Measurements from ENCODE around the gene OR10X1.

Gene OR10X1

GRCh38 chr1:158570480-158570879 is 9.2 kb downstream of the OR10X1 start, which contains the start of gene OR6P1:
Gene OR6P1, minus strand, starts transcription at chr1:158570580. Its CDS starts 6,976 bp downstream, at chr1:158563604.
- Histone ChIP-seq H3K27ac (ENCODE audit: poor library complexity, severe bottlenecking) (no peak within 1 kb of the TSS), H3K4me3 (ENCODE audit: severe bottlenecking) (no peak within 1 kb of the TSS), H3K4me1 (ENCODE audit: insufficient read depth, poor library complexity, severe bottlenecking) (no peaks in the 10 kb centered on the region), H3K27me3 (ENCODE audit: insufficient read depth, poor library complexity, severe bottlenecking) (peaks cover 5% of the 10 kb centered on the region), H3K36me3 (ENCODE audit: low read depth) (no peaks in the 10 kb centered on the region), H3K9me3 (ENCODE audit: severe bottlenecking) (no peaks in the 10 kb centered on the region)
- no peak for DNase-seq (ENCODE audit: low spot score)
- no peak for TF ChIP-seq CTCF (IDR thresholded peaks at IDR 0.05; ENCODE audit: poor library complexity, severe bottlenecking)
- ATAC-seq (ENCODE audit: low read depth), result no peak

GRCh38 chr1:158564608-158565007 is 15.1 kb downstream of the OR10X1 start:
- no peaks in the 10 kb centered on the region for H3K4me1 ChIP-seq (ENCODE audit: insufficient read depth, poor library complexity, severe bottlenecking)
- no peaks in the 10 kb centered on the region for H3K9me3 ChIP-seq (ENCODE audit: severe bottlenecking)
- ATAC-seq (ENCODE audit: low read depth) (no peak), DNase-seq (ENCODE audit: low spot score) (no peak)
- no peak overlapping the region for H3K4me3 ChIP-seq (ENCODE audit: severe bottlenecking)
- no peak overlapping the region for H3K27ac ChIP-seq (ENCODE audit: poor library complexity, severe bottlenecking)
- no peaks in the 10 kb centered on the region for H3K27me3 ChIP-seq (ENCODE audit: insufficient read depth, poor library complexity, severe bottlenecking)
- no peaks in the 10 kb centered on the region for H3K36me3 ChIP-seq (ENCODE audit: low read depth)
- no peak for TF ChIP-seq CTCF (IDR thresholded peaks at IDR 0.05; ENCODE audit: poor library complexity, severe bottlenecking)

GRCh38 chr1:158563853-158564252 is 15.8 kb downstream of the OR10X1 start:
- ATAC-seq (ENCODE audit: low read depth), result no peak
- Histone ChIP-seq H3K4me1 (ENCODE audit: insufficient read depth, poor library complexity, severe bottlenecking) (no peaks in the 10 kb centered on the region), H3K36me3 (ENCODE audit: low read depth) (no peaks in the 10 kb centered on the region), H3K27me3 (ENCODE audit: insufficient read depth, poor library complexity, severe bottlenecking) (no peaks in the 10 kb centered on the region), H3K4me3 (ENCODE audit: severe bottlenecking) (no peak overlapping the region), H3K9me3 (ENCODE audit: severe bottlenecking) (no peaks in the 10 kb centered on the region), H3K27ac (ENCODE audit: poor library complexity, severe bottlenecking) (no peak overlapping the region)
- DNase-seq (ENCODE audit: low spot score), result no peak
- no peak for TF ChIP-seq CTCF (IDR thresholded peaks at IDR 0.05; ENCODE audit: poor library complexity, severe bottlenecking)

- no peak for TF ChIP-seq CTCF (IDR thresholded peaks at IDR 0.05; ENCODE audit: poor library complexity, severe bottlenecking)
- H3K9me3 ChIP-seq (ENCODE audit: severe bottlenecking), result no peaks in the 10 kb centered on the region
- no peaks in the 10 kb centered on the region for H3K36me3 ChIP-seq (ENCODE audit: low read depth)
- DNase-seq (ENCODE audit: low spot score), result no peak
- no peak overlapping the region for H3K4me3 ChIP-seq (ENCODE audit: severe bottlenecking)
- H3K27me3 ChIP-seq (ENCODE audit: insufficient read depth, poor library complexity, severe bottlenecking), result peaks cover 9% of the 10 kb centered on the region
- H3K27ac ChIP-seq (ENCODE audit: poor library complexity, severe bottlenecking), result no peak overlapping the region
- no peaks in the 10 kb centered on the region for H3K4me1 ChIP-seq (ENCODE audit: insufficient read depth, poor library complexity, severe bottlenecking)
- no peak for ATAC-seq (ENCODE audit: low read depth)
Observed at GRCh38 chr1:158559696-158560095, 20.0 kb downstream of the OR10X1 start.

- Histone ChIP-seq H3K36me3 (ENCODE audit: low read depth) (no peaks in the 10 kb centered on the region), H3K27ac (ENCODE audit: poor library complexity, severe bottlenecking) (no peak within 1 kb of the TSS), H3K27me3 (ENCODE audit: insufficient read depth, poor library complexity, severe bottlenecking) (peaks cover 12% of the 10 kb centered on the region), H3K9me3 (ENCODE audit: severe bottlenecking) (no peaks in the 10 kb centered on the region), H3K4me3 (ENCODE audit: severe bottlenecking) (no peak within 1 kb of the TSS), H3K4me1 (ENCODE audit: insufficient read depth, poor library complexity, severe bottlenecking) (no peaks in the 10 kb centered on the region)
- no peak for ATAC-seq (ENCODE audit: low read depth)
- DNase-seq (ENCODE audit: low spot score), result no peak
- TF ChIP-seq CTCF (IDR thresholded peaks at IDR 0.05; ENCODE audit: poor library complexity, severe bottlenecking), result no peak
Observed at GRCh38 chr1:158554352-158554751, 25.3 kb downstream of the OR10X1 start, which contains the start of gene OR6Y1. Gene OR6Y1, minus strand, starts transcription at chr1:158554405. Its CDS starts 6,300 bp downstream, at chr1:158548105.

All from RWPE2 (cell line).